Fibroblast of pulmonary artery (primary cell): Measurements from ENCODE around the gene ATP1B3.
"Not testable (repeated sequence)": the region's sequence is repeated elsewhere in the genome, so short reads cannot be mapped to it uniquely, and the experiment has no call there.

ENCODE experiments used
- DNase-seq: peaks from one replicate; pipeline ENCODE4 v3.0.0-alpha.2; 2010; ENCODE audit warnings: low read depth
- H3K4me3 ChIP-seq: replicated peaks from 2 replicates; pipeline ENCODE4 v1.5.1; 2011; ENCODE audit warnings: low read depth, mild to moderate bottlenecking, control low read depth, low read length, moderate library complexity
- TF ChIP-seq, protein P1 (sequence below): IDR thresholded peaks from 2 replicates; pipeline ENCODE4 v1.5.1; 2011; ENCODE audit warnings: mild to moderate bottlenecking, control low read depth, low read length, inconsistent platforms; ENCODE audit errors: missing control alignments

ATP1B3 gene

DNA sequence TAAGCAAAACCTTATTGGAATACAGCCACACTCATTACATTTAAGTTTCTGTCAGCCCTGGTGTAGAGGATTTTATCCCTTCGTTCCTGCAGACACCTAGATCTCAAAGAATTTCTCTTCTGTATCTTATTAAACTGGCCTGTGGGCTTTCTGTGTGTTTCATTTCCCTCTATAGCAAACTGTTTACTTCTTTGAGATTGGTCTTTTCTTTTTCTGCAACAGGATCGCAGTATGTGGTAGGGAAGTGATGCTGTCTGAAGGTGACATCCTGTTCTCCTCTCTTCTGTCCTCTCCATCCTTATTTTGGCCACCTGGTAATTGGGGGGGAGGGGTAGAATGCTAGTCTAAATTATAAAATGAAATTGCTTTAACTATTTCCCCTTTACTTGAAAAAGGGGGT, 25.5 kb downstream of the ATP1B3 start:
- TF ChIP-seq, protein P1, sequence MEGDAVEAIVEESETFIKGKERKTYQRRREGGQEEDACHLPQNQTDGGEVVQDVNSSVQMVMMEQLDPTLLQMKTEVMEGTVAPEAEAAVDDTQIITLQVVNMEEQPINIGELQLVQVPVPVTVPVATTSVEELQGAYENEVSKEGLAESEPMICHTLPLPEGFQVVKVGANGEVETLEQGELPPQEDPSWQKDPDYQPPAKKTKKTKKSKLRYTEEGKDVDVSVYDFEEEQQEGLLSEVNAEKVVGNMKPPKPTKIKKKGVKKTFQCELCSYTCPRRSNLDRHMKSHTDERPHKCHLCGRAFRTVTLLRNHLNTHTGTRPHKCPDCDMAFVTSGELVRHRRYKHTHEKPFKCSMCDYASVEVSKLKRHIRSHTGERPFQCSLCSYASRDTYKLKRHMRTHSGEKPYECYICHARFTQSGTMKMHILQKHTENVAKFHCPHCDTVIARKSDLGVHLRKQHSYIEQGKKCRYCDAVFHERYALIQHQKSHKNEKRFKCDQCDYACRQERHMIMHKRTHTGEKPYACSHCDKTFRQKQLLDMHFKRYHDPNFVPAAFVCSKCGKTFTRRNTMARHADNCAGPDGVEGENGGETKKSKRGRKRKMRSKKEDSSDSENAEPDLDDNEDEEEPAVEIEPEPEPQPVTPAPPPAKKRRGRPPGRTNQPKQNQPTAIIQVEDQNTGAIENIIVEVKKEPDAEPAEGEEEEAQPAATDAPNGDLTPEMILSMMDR = no peak
- no peak for DNase-seq
- H3K4me3 ChIP-seq = no peak overlapping the region

DNA sequence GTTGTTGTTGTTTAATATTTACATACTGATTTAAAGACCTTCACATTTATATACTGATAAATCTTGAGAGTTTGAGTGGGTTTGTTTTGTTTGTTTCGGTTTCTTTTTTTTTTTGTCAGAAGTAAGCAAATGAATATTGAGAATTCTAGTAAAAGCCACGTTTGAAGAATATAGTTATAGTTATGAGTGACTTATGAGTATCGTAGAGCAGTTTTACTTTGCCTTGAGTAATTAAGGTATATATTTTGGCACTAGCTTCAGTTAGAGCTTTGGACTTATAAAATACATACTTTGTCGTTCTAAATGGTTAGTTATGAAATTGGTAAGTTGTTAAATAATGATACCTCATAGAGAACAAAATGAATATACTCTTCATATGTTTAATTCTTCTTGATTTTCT, 27.8 kb downstream of the ATP1B3 start:
- no peak for DNase-seq
- TF ChIP-seq, protein P1 = no peak

DNA sequence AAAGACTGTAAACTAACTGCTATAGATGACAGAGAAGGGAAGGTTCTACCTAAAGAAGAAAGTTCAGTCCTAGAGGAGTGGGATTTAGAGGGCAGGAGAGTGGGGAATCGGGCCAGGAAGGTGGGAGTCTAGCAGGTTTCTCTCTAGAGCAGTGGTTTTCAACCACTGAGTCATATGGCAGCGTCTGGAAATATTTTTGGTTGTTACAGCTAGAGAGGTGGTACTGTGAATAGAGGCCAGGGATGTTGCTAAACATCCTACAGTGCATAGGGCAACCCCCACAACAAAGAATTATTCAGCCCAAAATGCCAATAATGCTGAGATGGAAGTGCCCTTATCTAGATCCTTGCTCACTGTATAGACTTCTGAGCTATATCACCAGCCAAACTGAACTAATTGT, 28.7 kb downstream of the ATP1B3 start:
- H3K4me3 ChIP-seq = no peak overlapping the region
- peak; percentile 56 for DNase-seq
- TF ChIP-seq, protein P1 = no peak

More for the DNA sequence above, 27.8 kb downstream of the ATP1B3 start:
- no peak overlapping the region for H3K4me3 ChIP-seq

DNA sequence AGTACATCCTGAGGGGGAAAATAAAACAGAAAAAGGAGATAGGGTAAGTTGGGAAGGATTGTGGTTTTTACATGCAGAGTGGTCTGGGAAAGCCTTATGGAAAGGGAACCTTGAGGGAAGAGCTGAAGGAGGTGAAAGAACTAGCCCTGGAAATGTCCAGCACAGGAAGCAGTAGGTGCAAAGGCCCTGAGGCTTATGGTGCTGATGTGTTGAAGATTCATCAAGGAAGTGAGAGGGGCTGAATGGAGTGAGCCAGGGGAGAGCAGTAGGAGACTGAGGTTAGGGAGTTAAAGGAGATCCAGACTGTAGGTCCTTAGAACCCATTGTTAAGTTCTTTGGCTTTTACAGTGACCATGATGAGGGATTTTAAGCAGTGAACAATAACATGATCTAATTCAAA, 33.0 kb downstream of the ATP1B3 start:
- DNase-seq = no peak
- no peak overlapping the region for H3K4me3 ChIP-seq
- TF ChIP-seq, protein P1 = no peak

DNA sequence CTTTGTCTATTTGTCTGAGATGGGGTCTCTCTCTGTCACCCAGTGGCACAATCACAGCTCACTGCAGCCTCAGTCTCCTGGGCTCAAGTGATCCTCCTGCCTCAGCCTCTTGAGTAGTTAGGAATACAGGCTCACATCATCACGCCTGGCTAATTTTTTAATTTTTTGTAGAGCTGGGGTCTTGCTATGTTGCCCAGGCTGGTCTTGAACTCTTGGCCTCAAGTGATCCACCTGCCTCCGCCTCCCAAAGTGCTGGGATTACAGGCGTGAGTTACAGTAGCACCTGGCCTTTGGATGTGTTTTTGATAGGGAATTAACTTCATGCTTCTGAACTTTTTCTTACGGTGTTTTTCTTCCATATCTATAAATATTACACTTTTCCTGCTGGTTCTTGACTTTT, 33.5 kb downstream of the ATP1B3 start:
- not testable (repeated sequence) for H3K4me3 ChIP-seq, DNase-seq

DNA sequence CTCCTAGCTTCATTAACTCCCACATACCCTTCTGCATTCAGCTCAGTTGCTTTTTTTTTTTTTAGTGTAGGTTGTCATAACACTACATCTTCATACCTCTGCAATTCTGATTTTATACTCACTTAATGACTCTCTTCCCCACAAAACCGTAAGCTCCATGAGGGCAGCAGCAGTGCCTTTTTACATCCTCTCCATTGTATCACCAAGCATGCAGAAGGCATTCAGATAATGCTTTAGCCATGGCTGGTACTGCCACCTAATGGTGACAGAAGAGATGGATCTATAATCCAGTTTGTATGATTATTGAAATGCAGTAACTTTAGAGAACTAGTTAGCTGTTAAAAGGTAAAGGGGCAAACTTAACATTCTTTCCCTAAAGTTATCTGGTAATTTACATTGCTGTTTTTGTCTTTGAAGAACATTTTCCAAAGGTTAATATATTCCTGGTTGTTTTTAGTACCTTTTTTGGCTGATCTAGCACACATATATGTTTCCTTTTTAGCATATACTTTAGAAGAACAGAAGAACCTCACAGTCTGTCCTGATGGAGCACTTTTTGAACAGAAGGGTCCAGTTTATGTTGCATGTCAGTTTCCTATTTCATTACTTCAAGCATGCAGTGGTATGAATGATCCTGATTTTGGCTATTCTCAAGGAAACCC, 36.8 kb downstream of the ATP1B3 start:
- no peak overlapping the region for H3K4me3 ChIP-seq
- peak; percentile 84 for DNase-seq
- TF ChIP-seq, protein P1 = peak; percentile 73

DNA sequence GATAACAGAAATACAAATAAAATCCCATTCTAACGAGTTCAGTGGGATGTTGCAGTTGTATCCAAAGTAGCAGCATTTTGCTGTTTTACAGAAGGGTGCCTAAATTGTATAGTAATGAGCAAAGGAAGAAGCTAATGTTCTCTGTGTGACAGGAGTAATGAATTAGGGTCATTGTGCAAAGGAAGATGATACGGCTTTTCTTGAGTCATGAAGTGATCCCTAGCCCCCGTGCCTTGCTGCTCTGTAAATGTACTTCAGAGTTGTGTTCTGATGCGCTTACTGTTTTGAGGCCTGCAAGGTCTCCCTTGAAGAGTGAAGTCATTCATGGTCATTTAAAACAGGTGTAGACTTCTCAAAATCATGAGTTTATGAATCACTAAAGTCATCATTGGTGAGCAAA, 37.9 kb downstream of the ATP1B3 start:
- no peak for DNase-seq
- no peak overlapping the region for H3K4me3 ChIP-seq
- TF ChIP-seq, protein P1 = no peak
